ENCODE measurements around the gene TNIK.

DNA sequence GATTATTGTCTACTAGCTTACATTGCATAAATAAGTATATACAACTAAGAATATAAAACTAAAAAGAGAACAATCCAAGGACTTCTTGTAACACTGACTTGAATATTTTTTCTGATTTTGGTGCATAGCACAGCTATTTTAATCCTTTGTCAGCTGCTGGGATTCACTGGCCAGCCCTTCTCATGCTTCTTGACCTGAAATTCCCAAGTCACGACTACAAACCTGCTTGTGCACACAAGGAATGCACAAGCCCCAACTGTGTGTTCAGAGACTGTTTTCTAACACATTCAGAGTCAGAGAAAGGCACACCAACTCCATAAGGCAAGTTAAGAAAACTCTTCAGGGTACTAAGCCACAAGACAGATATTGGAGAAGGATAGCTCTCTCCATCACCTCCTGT lies 80.9 kb downstream of the TNIK start:
- no peak for TF ChIP-seq ZZZ3 (IDR thresholded peaks at IDR 0.05; ENCODE audit: control insufficient read depth, insufficient read length, low read depth)
- TF ChIP-seq, protein P1, sequence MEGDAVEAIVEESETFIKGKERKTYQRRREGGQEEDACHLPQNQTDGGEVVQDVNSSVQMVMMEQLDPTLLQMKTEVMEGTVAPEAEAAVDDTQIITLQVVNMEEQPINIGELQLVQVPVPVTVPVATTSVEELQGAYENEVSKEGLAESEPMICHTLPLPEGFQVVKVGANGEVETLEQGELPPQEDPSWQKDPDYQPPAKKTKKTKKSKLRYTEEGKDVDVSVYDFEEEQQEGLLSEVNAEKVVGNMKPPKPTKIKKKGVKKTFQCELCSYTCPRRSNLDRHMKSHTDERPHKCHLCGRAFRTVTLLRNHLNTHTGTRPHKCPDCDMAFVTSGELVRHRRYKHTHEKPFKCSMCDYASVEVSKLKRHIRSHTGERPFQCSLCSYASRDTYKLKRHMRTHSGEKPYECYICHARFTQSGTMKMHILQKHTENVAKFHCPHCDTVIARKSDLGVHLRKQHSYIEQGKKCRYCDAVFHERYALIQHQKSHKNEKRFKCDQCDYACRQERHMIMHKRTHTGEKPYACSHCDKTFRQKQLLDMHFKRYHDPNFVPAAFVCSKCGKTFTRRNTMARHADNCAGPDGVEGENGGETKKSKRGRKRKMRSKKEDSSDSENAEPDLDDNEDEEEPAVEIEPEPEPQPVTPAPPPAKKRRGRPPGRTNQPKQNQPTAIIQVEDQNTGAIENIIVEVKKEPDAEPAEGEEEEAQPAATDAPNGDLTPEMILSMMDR (IDR thresholded peaks at IDR 0.05 in 2 of 3, conservative IDR thresholded peaks at IDR 0.05 in 1 of 3; ENCODE audit: control insufficient read depth in 2 of 3, extremely low read depth in 1 of 3, insufficient read depth in 1 of 3, low read depth in 3 of 3, low read length in 3 of 3): no peak
- TF ChIP-seq EP300 (IDR thresholded peaks at IDR 0.05; ENCODE audit: borderline replicate concordance in 1 of 2, control insufficient read depth in 1 of 2, low read depth in 2 of 2, low read length in 2 of 2): no peak
- TF ChIP-seq HDAC2 (IDR thresholded peaks at IDR 0.05): no peak
- no peak for TF ChIP-seq SREBF2 (IDR thresholded peaks at IDR 0.05; ENCODE audit: low read length)
- TF ChIP-seq MEF2A (IDR thresholded peaks at IDR 0.05; ENCODE audit: insufficient read depth, low read depth, low read length): no peak
- TF ChIP-seq BHLHE40 (IDR thresholded peaks at IDR 0.05; ENCODE audit: borderline replicate concordance in 1 of 2, low read depth in 2 of 2, low read length in 1 of 2): no peak
- TF ChIP-seq CHD2 (IDR thresholded peaks at IDR 0.05; ENCODE audit: borderline replicate concordance, low read depth, low read length): no peak
- TF ChIP-seq ZNF207 (IDR thresholded peaks at IDR 0.05; ENCODE audit: borderline replicate concordance): no peak
- TF ChIP-seq EZH2 (IDR thresholded peaks at IDR 0.05; ENCODE audit: borderline replicate concordance, control insufficient read depth, low read depth, low read length): no peak
- no peak for TF ChIP-seq ZNF274 (IDR thresholded peaks at IDR 0.05; ENCODE audit: insufficient read depth, insufficient read length)

Data from GM12878 (cell line).